GM21717 (cell line): ENCODE measurements around the gene CHST12.
"Not testable (repeated sequence)": the region's sequence is repeated elsewhere in the genome, so short reads cannot be mapped to it uniquely, and the experiment has no call there.

Experiments used
- ATAC-seq: cut with Tn5 transposase; IDR thresholded peaks from one replicate; pipeline ENCODE4 v1.9.1; 2021; ENCODE audit warnings: mild to moderate bottlenecking, moderate library complexity; ENCODE audit not compliant: unreplicated experiment

The CHST12 gene

DNA sequence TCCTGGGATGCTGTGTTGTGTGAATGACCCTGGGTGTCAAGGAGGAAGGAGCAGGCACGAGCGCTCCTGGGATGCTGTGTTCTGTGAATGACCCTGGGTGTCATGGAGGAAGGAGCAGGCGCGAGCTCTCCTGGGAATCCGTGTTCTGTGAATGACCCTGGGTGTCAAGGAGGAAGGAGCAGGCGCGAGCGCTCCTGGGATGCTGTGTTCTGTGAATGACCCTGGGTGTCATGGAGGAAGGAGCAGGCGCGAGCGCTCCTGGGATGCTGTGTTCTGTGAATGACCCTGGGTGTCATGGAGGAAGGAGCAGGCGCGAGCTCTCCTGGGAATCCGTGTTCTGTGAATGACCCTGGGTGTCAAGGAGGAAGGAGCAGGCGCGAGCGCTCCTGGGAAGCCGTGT is 25.9 kb upstream of the CHST12 start:
- not testable (repeated sequence) for ATAC-seq

DNA sequence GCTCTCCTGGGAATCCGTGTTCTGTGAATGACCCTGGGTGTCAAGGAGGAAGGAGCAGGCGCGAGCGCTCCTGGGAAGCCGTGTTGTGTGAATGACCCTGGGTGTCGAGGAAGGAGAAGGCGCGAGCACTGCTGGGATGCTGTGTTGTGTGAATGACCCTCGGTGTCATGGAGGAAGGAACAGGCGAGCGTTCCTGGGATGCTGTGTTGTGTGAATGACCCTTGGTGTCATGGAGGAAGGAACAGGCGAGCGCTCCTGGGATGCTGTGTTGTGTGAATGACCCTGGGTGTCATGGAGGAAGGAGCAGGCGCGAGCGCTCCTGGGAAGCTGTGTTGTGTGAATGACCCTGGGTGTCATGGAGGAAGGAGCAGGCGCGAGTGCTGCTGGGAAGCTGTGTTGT is 25.3 kb upstream of the CHST12 start:
- ATAC-seq = not testable (repeated sequence)

DNA sequence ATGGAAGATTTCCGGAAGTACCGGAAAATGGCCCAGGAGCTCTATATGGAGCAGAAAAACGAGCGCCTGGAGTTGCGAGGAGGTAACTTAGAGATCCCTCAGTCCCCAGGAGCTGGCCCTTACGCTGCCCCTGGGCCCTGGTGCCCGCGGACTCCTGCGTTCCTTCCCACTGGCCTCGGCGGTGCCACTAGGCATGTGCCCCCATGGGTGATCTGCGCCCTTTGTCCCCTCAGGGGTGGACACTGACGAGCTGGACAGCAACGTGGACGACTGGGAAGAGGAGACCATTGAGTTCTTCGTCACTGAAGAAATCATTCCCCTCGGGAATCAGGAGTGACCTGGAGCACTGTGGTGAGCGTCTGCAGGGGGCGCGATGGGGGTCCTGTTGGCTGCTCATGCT is 24.2 kb upstream of the CHST12 start:
- ATAC-seq = no peak

DNA sequence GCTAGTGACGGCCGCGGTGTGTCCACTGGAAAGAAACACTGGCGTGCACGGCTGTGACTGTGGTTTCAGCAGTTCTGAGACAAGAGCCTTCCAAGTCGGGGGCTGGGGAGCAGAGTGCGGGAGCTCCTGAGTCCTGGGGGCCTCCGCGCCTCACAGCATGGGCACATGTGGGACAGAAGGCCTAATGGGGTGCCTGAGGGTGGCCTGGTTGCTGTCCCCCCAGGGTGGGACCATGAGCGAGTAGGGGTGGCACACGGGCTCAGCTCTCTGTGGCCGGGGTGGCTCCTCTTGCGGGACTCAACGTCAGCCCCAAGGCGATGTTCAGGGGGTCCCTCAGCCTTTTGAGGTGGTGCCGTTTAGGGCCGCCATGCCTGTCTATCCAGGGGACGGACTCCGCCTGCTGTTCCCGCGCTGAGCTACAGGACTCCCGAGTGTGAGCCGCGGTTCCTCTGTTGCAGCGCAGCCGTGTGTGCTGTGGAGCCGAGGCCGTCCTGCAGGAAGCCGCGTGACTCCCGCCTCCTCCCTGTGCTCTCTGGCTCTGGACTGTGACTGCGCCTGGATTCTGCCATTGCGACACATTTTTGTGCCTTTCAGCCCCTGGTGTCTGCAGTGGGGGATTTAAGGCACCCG is 23.5 kb upstream of the CHST12 start:
- ATAC-seq = no peak

DNA sequence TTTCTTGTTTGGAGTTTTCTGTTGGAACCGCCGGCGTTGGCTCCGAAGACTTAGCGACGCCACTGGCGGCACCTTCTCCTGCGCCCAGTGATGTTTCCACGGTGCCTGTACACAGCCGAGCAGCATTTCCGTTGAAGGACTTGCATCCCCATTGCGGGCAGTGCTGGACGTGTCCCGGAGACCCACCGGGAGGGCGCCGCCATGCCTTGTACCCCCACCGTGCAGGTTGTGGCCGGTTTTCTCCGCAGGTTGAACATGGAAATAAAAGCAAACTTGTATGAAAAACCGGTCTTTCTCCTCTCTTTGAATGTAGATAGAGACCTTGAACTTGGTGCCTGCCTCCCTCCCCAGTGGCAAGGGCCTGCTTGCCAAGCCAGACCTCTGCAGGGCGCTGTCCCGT is 22.9 kb upstream of the CHST12 start:
- no peak for ATAC-seq

DNA sequence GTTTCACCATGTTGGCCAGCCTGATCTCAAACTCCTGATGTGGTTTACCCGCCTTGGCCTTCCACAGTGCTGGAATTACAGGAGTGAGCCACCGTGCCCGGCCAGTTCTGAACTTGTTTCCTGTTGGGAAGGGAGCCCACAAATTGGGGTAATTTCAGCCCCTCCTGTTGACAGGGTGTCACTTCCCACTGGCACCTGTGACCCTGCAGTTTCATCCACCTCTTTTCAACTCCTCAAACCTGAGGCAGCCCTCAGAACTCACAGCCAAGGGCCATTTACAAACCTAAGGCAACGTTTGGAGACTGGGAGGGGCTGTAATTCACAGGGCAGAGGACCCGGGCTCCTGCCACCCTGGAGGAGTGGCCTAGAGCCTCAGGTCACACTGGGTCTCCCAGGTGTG is 22.2 kb upstream of the CHST12 start:
- no peak for ATAC-seq

DNA sequence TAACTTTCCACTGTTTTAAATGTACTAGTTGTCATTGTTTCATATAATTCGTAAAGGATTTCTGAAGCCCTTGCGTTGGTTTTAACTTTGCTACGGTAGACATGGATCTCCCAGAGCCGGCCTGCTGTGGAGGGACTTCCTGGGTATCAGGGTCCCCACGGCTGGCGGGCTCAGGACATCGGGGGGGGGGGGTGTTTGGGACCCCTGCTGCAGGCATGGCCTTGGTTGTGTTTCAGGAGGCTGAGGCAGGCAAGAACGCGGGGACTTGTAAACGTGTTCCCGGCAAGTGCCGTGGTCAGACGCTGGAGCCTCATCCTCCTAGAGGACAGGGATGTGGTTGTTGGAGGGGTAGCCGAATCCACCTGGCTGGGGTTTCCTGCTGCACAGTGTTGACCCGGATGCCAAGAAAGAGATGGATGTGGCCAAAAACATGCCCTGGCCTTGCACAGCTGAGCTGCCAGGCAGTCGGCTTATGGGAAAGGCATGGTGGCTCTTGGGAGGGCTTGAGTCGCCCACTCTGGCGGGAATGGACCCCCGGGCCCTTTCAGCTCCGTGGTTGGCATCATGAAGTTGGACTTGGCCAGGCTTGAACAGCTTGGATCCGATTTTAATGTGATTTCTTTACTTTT is 21.4 kb upstream of the CHST12 start:
- ATAC-seq = no peak

DNA sequence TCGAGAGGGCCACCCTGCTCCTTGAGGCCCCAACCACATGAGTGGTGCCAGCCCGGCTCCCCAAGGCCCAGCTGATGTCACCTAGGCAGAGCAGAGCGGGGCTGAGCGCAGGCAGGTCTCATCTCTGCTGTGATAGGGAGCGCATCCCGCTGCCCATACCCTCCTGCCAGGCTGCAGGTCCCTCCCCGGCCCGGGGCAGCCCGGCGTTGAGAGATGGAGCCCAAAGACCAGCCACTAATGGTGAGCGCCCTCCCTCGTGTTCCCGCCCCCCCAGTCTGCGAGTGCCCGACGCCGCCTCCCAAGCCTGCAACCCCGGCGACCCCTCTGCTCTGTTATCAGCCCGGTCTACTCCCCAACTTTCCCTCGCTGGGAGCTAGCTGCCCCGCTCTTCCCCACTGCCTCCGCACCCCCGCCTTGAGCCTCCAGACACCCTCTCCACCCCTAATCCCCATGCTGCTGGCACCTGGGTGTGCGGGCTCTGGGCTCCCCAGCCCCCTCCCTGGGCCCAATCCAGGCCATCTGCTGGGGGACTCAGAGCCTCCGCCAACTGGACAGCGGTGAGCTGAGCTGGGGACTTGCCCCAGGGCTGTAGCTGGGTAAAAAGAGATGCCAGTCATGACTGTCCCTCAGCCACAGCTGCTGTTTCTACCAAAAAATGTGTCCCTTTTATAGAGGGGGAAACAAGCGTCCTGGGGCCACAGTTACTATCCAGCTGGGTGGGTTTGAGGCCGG is 19.7 kb upstream of the CHST12 start:
- ATAC-seq = no peak

DNA sequence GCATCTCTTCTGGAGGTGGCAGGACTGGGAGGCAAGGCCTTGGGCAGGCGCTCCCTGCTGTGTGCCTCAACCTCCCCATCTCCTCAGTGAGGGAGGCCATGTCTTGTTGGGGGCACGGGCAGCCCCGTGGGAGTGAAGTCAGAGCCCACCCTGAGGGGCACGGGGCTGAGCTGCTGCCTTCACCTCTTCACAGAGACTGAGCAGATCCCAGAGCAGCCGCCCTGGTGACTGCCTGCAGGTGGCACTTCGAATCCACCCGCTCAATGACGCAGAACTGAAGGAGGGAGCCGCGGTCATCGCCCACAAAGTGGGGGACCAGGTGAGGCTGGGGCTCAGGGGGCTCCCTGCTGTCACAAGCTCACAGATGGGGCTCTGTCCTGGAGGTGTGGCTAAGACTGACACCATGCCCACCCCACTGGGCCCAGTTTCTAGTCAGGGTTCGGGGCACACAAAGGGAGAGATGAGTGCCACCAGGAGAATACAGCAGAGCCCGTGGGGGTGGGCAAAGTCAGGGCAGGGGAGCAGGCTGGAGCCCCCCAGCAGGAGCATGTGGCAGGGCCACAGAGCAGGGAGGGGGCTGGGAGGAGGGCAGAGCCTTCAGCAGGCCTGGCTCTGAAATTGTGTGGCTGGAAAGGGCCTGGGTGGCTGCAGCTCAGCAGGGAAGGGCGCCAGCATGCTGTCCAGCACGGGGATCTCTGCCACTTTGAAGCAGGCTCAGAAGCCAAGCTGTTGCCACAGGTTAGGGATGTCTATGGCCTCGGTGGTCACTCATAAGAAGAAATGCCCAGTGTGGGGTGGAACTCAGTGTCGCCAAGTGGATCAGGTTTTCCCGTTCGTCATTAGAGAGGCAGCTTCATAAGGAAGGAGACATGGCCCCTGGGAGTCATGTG is 18.8 kb upstream of the CHST12 start:
- no peak for ATAC-seq

DNA sequence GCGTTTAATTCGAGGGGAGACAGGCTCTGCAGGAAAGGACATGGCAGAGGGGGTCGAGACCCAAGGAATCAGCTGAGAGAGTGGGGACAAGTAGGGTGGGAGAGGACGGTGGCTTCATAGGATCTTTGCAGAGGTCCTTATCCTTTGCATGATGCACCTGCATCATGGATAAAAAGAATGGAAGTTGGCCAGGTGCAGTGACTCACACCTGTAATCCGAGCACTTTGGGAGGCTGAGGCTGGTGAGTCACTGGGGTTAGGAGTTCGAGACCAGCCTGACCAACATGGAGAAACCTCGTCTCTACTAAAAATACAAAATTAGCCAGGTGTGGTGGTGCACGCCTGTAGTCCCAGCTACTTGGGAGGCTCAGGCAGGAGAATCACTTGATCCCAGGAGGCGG is 17.3 kb upstream of the CHST12 start:
- not testable (repeated sequence) for ATAC-seq

DNA sequence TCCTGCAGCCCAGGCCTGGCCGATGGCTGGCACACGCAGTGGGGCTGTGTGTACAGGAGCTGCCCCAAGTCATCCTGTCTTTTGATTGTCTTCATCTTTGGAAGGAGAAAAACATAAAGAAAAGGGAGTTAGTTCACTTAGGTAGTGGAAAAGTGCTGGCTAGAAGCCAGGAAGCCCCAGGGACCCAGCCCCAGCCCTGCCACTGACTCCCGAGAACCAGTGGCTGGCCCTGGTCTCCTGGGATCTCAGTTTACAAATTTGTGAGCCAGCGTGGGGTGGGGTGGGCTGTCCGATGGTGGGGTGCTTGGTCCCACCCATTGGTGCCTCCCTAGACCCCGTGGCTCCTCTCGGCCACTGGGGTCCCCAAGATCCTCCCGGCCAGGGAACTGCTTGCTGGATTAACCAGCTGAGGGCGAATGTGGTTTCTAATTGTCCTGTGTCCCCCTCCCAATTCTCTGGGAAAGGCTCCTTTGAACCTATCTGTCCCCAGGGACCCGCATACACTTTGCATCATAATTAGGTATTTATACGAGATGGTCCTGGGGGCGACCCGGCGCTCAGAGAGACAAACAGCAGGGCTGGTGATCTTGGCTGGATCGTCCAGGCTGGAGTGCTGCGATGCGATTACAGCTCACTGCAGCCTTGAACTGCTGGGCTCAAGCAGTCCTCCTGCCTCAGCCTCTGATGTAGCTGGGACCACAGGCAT is 16.3 kb upstream of the CHST12 start:
- ATAC-seq = no peak

DNA sequence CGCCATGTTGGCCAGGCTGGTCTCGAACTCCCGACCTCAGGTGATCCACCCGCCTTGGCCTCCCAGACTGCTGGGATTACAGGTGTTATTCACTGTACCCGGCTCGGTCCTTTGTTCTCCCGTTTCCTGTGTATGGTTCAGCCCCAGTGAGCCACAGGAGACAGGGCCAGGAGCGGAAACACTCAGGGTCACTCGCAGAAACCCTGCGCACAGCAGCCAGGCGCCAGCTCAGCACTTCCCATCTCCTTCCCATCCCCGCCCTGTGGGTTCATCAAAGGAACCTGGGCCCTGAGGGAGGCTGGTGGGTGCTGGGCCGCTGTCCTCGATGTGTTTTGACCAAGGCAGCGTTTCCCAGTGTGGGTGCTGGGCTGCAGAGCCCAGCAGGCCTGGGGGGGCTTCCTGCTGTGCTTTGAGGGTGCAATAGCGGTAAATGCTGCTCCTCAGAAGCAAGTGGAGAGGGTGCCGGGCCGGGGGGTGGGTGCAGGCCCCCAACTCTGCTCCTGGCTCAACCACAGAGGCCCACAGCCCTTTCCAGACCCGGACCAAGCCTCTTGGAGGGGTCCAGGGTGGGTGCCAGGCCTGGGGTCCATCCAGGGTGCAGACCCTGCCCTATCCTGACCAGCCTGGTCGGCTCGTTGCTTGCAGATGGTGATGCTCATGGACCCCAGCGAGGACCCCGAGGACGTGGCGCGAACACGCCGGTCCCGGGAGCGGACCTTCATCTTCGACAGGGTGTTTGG is 15.3 kb upstream of the CHST12 start:
- ATAC-seq = no peak

DNA sequence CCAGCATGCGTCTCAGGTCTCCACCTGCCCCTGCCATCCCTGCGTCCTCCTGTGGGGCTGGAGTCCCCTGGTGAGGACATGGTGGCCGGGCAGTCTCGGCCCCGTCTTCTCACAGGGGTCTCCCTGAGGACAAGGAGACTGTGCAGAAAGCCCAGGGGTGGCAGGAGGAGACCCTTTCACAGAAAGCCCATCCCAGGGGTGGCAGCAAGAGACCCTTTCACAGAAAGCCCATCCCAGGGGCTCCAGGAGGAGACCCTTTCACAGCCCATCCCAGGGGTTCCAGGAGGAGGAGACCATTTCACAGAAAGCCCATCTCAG is 14.8 kb upstream of the CHST12 start:
- ATAC-seq = no peak

DNA sequence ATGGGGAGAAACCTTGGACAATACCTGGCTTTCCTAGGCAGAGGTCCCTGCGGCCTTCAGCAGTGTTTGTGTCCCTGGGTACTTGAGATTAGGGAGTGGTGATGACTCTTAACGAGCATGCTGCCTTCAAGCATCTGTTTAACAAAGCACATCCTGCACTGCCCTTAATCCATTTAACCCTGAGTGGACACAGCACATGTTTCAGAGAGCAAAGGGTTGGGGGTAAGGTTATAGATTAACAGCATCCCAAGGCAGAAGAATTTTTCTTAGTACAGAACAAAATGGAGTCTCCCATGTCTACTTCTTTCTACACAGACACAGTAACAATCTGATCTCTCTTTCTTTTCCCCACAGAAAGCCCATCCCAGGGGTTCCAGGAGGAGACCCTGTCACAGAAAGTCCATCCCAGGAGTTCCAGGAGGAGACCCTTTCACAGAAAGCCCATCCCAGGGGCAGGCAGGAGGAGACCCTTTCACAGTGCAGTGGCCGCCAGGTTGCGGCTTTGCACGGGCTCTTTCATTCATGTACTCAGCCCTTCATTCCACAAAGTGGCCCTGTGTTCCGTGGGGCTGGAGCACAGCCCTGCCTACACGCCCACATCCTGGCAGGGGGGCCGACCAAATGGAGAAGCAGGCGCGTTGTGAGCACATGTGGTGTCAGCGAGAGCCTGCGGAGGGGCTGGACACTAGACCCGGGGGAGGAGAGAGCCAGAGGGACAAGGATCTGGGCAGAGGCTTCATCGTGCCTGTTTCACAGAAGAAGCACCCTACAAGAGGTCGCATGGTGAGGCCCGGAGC is 13.2 kb upstream of the CHST12 start:
- ATAC-seq = not testable (repeated sequence)

DNA sequence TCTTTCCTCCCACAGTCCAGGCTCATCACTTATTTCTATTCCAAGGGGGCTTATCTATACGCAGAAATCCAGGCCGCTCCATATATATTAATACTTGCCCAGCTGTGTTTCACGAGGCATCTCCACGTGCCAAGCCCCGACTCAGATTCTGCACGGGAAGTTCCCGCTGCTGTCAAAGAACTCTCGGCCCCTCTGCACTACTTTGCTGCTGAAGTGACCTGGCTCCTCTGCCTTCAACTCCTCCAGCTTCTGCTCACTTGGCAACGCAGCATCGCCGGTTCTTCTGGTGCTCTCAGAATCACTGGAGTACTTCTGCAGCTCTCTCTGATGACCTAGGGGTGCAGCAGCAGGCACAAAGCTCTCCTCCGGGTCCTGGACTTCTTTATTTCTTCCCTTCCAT is 9.7 kb upstream of the CHST12 start:
- ATAC-seq = no peak

DNA sequence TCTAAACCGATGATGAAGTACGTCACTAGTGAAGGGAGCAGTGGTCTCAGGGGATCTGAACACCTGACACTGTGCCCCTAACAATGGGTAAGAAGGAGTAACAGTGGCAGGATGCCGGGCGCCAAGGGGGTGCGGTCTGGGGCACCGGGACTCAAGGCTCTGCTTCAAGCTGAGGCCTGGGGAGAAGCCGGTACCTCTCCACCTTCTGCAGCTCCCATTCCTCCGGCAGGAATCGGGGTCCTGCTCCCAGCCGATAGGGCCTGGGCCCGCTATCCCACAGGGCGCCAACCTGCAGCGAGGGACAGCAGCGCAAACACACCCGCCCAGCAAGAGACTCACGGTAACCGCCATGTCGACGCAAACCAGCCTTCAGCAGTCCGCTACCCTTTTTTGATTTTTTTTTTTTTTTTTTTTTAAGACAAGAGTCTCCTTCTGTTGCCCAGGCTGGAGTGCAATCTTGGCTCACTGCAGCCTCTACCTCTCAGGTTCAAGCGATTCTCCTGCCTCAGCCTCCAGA is 8.8 kb upstream of the CHST12 start:
- no peak for ATAC-seq

DNA sequence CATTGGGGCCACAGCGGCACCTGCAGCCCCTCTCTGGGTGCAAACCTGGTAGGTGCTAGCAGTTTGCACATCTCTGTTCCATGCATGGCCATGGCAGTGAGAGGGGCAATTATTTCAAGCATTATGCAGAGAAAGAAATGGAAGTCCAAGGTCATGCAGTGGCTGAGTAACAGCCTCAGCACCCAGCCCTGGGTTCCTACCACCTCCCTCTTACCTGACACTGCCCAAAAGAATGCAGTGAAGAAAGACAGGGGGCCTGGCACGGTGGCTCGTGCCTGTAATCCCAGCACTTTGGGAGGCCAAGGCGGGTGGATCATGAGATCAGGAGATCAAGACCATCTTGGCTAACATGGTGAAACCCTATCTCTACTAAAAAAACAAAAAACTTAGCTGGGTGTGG is 4.9 kb upstream of the CHST12 start:
- ATAC-seq = no peak

DNA sequence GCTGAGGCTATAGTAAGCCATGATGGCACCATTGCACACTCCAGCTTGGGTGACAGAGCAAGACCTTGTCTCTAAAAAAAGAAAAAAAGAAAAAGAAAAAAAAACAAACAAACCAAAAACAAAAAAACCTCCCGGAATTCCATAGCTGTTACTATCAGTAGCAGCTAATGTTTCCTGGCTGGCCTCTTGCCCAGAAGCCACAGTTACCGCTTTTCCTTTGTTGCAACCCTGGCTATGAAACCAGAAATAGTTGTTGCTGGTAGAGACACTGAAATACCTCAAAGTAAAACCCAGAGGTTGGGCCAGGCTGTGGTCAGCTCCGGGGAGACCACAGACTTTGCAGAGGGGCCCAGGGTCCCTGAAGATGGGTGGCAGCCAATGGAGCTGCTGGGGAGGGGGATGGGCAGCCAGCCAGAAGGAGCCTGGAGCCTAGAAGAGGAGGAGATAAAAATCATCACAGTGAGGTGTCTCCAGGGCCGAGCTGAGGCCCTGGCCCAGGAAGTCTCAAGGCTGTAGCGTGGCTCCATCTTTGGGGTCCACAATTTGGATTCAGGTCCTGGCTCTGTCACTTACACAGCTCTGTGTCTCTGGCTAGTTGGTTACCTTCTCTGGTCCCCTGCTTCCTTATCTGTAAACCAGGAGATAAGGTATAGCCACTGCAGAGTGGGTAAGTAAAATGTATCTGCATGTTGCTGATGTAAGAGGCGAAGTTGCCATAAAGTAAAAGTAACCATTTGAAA is 3.4 kb upstream of the CHST12 start:
- no peak for ATAC-seq

DNA sequence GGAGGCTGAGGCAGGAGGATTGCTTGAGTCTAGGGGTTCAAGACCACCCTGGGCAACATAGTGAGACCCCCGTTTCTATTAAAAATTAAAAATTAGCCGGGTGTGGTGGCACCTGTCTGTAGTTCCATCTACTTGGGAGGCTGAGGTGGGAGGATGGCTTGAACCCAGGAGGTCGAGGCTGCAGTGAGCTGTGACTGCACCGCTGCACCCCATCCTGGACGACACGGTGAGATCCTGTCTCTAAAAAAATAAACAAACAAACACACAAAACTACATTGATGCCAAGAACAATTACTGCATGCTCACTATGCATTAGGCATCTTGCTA is 761 bp upstream of the CHST12 start:
- no peak for ATAC-seq
